NCI-H2227 treated with DMSO at 0.1 percent for 48 hours (cell line): ENCODE measurements around the gene SNRPA1.

Experiments
- DNase-seq: peaks from one replicate; lab custom pipeline; 2025; lab: John Stamatoyannopoulos, UW

Gene SNRPA1

DNA sequence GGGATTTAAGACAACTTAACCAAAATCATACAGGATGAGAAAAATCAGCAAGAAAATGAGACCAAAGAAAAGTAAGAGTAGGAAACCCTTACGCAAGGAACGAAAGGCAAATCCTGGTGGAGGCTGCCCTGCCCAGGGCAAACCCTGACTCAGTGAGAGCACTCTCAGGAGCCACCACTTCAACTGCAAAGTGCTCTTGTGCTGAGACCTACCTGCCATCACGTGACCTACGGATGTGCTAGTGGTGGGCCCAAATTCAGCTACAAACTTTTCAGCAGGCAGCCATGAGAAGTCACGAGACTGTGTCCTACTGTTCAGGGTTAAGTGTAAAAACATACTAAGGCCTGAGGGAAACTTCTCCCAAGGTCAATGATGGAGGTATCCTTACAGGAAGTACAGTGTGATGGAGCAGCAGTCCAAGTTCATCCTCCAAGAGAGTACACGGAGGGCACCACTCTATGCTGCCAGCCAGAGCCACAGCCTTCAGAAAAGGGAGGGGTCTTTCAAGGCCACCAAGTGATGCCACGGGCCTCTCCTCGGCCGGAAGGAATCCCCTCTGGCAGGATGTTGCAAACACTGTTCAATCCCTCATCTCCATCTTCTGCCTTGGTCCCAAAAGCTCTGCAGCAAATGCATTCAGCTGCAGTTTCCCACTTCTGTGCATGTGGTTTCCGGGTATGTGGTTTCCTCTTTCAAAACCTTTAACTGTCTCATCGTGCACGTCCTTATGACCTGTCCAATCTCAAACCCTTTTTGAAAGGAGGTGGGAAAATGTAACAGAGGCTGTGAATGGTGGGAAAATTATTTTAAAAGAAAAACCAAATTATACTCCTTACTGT lies 52.7 kb downstream of the SNRPA1 start:
- DNase-seq: no peak

DNA sequence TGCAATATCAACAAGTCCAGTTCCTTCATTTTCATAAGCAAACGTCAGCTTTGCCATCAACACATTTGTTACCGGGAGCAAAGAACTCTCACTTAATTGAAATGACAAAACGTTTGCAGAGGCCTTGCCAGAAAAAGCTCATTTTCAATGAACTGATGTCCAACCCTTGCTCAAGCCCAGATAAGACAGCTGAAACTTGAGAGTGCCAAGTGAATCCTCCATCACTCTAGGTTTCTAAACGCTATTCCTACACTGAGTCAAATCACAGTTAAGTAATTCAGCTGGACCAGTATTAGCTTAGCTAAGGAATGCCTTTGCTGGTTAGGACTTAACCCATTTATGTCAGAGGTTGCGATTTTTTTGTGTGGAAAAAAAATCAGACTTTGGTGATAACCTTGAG lies 54.7 kb downstream of the SNRPA1 start:
- DNase-seq: no peak

DNA sequence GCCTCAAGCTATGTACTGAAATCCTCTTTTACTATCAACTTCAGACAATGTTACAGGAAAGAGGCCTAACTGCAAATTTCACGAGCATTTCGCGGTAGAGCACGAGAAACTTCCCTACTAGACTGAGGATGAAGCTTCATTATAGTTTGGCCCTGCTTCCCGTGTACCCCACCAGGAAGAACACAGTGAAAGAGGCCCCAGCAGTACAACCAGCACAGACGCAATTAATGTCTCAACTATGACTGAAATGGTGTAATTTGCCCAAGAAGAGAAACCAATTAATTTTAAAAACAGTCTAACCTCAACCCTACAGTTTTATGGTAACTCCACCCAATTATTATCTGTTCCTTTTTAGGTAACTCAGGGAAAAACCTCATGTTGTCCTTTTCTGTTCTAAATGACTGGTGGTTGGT lies 55.3 kb downstream of the SNRPA1 start:
- DNase-seq: peak; percentile 41

DNA sequence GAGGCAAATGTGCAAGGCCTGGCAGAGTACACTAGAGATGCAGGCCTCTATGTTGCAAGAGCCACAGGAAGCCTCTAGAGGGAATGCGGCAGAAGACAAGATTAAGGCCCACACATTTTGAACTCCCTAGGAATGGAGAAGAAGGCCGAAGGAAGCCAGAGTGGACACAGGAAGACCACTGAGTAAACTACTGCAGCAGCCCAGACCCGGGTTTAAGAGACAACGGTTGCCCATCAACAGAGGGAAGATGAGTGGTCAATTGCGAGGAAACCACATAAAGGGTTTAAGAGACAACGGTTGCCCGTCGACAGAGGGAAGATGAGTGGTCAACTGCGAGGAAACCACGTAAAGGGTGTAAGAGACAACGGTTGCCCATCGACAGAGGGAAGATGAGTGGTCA lies 57.8 kb downstream of the SNRPA1 start:
- DNase-seq: no peak

DNA sequence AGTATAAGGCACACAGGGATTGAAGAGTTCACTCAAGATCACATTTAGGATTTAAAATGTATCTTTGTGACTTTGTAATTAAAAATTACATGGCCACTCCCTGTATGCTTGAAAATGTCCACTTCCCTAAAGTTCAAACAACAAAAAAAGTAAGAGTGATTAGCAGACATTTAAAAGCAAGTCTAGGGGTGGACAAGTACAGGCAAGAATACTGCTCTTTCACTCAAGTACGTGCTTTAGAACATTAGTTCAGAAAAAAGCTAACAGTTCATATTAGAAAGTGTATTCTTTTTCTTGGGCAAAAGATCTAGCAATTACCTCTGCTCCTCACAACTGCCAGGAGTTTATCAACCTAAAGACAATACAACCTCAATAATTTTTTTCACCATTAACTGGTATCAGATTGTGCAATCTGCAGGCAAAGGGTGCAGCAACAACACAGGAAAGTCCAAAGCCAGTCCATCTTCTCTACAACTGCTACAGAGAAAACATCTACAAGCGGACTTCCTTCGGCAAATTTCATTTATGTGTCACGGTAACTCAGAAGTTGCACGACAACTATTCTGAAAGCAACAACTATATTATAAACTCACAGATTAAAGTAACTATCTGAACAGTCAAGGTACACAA lies 61.3 kb downstream of the SNRPA1 start:
- no peak for DNase-seq

DNA sequence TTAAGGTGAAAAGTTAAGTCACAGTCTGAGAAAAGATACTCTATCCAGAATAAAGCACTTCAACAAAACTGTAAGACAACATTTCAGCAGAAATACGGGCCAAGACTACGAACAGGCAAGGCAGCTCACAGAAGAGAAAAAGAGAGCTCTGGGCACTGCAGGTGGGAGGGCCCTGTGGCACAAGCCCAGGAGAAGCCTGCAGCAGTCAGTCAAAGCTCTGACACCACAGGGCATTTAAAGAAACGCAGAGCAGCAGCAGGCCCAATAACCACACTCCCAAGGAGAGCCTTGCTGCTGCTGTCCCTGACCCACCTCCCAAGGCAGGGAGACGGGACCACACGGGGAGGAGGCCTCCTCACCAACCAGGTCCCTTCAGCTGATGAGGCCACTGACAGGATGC lies 62.4 kb downstream of the SNRPA1 start:
- no peak for DNase-seq
